ENCODE data around the gene COX7A2. TPM values are rescaled to one million over a fixed set of nuclear protein-coding genes. Genes with fewer than 3 reads are reported as not detected.

The COX7A2 gene
- total RNA-seq, 1 donor from 2014 or later = 529 TPM

GRCh38 chr6:75201901-75202672, 41.5 kb downstream of the COX7A2 start:
- no peak overlapping the region for H3K4me3 Mint-ChIP-seq (ENCODE audit: low read depth)
- H3K27ac Mint-ChIP-seq = no peak overlapping the region
- no peak for DNase-seq (ENCODE audit: low spot score)
- H3K27me3 Mint-ChIP-seq (ENCODE audit: low read depth) = peaks cover 71% of the 10 kb centered on the region
- intact Hi-C loops (cut with micrococcal nuclease) = loop anchor here (10.0 kb wide), 1 partner anchor 267 kb away; no protein-coding TSS in a partner anchor
- H3K4me1 Mint-ChIP-seq (ENCODE audit: low read depth) = peaks cover 29% of the 10 kb centered on the region
- H3K36me3 Mint-ChIP-seq (ENCODE audit: low read depth) = no peaks in the 10 kb centered on the region
- no peaks in the 10 kb centered on the region for H3K9me3 Mint-ChIP-seq

GRCh38 chr6:75201021-75201420, 42.6 kb downstream of the COX7A2 start:
- Mint-ChIP-seq H3K4me3 (ENCODE audit: low read depth) (no peak overlapping the region), H3K4me1 (ENCODE audit: low read depth) (peaks cover 22% of the 10 kb centered on the region), H3K27ac (no peak overlapping the region), H3K36me3 (ENCODE audit: low read depth) (no peaks in the 10 kb centered on the region), H3K9me3 (no peaks in the 10 kb centered on the region), H3K27me3 (ENCODE audit: low read depth) (peaks cover 61% of the 10 kb centered on the region)
- intact Hi-C loops (cut with micrococcal nuclease) = loop anchor here (10.0 kb wide), 1 partner anchor 266 kb away; no protein-coding TSS in a partner anchor
- no peak for DNase-seq (ENCODE audit: low spot score)

- H3K4me1 Mint-ChIP-seq (ENCODE audit: low read depth) = peaks cover 14% of the 10 kb centered on the region
- H3K36me3 Mint-ChIP-seq (ENCODE audit: low read depth) = no peaks in the 10 kb centered on the region
- H3K9me3 Mint-ChIP-seq = no peaks in the 10 kb centered on the region
- H3K4me3 Mint-ChIP-seq (ENCODE audit: low read depth) = no peak overlapping the region
- intact Hi-C loops (cut with micrococcal nuclease) = loop anchor here (10.0 kb wide), 1 partner anchor 265 kb away; no protein-coding TSS in a partner anchor
- peaks cover 50% of the 10 kb centered on the region for H3K27me3 Mint-ChIP-seq (ENCODE audit: low read depth)
- DNase-seq (ENCODE audit: low spot score) = no peak
- H3K27ac Mint-ChIP-seq = no peak overlapping the region
Measured at GRCh38 chr6:75199889-75200288, 43.7 kb downstream of the COX7A2 start.

- intact Hi-C loops (cut with micrococcal nuclease) = no loop called here
- no peak for DNase-seq (ENCODE audit: low spot score)
- Mint-ChIP-seq H3K27ac (no peak overlapping the region), H3K4me3 (ENCODE audit: low read depth) (no peak overlapping the region), H3K36me3 (ENCODE audit: low read depth) (no peaks in the 10 kb centered on the region), H3K4me1 (ENCODE audit: low read depth) (peaks cover 2% of the 10 kb centered on the region), H3K9me3 (no peaks in the 10 kb centered on the region), H3K27me3 (ENCODE audit: low read depth) (peaks cover 14% of the 10 kb centered on the region)
Measured at GRCh38 chr6:75196081-75196687, 47.4 kb downstream of the COX7A2 start.

- Mint-ChIP-seq H3K36me3 (ENCODE audit: low read depth) (no peaks in the 10 kb centered on the region), H3K27ac (no peak overlapping the region), H3K4me1 (ENCODE audit: low read depth) (no peaks in the 10 kb centered on the region), H3K27me3 (ENCODE audit: low read depth) (peaks cover 6% of the 10 kb centered on the region), H3K4me3 (ENCODE audit: low read depth) (no peak overlapping the region), H3K9me3 (peaks cover 4% of the 10 kb centered on the region)
- intact Hi-C loops (cut with micrococcal nuclease) = no loop called here
- DNase-seq (ENCODE audit: low spot score) = no peak
Measured at GRCh38 chr6:75188221-75188925, 55.2 kb downstream of the COX7A2 start.

Other genes starting within 250 kb of the COX7A2 start
- 0.07 TPM in 1 of 2 replicates, not detected in the other for gene COL12A1, start 37.7 kb downstream of the COX7A2 start, total RNA-seq
- 52.7 and 61.6 TPM in 2 replicates for gene TMEM30A, start 41.0 kb upstream of the COX7A2 start, total RNA-seq
- gene FILIP1, start 250.0 kb upstream of the COX7A2 start, total RNA-seq = not detected in 2 replicates

All from activated T-helper 2 cell treated with anti-CD3 and anti-CD28 coated beads, Interferon-gamma antibody, Interleukin-2, Interleukin-4, amounts not matched to agents 10 μg/mL and 5 μg/mL and 100 μg/mL, durations not matched to agents 14 hours and 24 hours and 36 hours (primary cell).